ENCODE data around the gene PPP4R2. TPM values are rescaled to one million over a fixed set of nuclear protein-coding genes. Genes with fewer than 3 reads are reported as not detected.
A peak's percentile ranks its signal among the peaks of the same experiment; 100 is the strongest.

PPP4R2 gene

DNA sequence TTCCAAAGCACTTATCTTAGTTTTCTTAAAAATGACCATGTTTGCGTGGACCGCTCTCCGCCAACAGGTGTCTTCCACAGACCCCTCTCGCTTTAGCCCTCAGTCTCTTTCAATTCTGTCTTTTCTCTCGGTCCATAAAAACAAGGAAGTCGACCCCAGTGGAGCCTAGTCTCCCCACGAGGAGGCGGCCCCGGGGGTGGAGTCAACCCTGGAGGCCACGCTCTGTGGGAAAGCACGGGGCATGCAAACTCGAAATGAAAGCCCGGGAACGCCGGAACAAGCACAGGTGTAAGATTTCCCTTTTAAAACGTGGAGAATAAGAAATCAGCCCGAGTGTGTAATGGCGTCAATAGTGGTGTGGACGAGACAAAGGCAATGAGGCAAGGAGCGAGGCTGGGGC lies 113.9 kb downstream of the PPP4R2 start:
- no peak overlapping the region for H3K4me3 ChIP-seq (ENCODE audit: insufficient read depth in 1 of 2, low read depth in 1 of 2, low read length in 2 of 2)
- H4K8ac ChIP-seq (ENCODE audit: low read length): no peak overlapping the region
- no peak overlapping the region for H2BK15ac ChIP-seq (ENCODE audit: low read depth, poor library complexity, severe bottlenecking)
- H2BK5ac ChIP-seq (ENCODE audit: low read depth, low read length, poor library complexity, severe bottlenecking): no peak overlapping the region
- H3K4me1 ChIP-seq (ENCODE audit: control insufficient read depth, insufficient read depth, low read depth, low read length): no peaks in the 10 kb centered on the region
- no peak overlapping the region for H3K14ac ChIP-seq (ENCODE audit: low read length in 2 of 2)
- no peak overlapping the region for H3K4ac ChIP-seq (ENCODE audit: low read depth in 1 of 2, low read length in 2 of 2)
- no peaks in the 10 kb centered on the region for H3K9me3 ChIP-seq (ENCODE audit: control insufficient read depth, low read length)
- H2AFZ ChIP-seq (ENCODE audit: low read depth, low read length): no peak overlapping the region
- no peaks in the 10 kb centered on the region for H3K36me3 ChIP-seq (ENCODE audit: control insufficient read depth in 1 of 2, insufficient read depth in 2 of 2, low read depth in 1 of 2, low read length in 2 of 2)
- H3K27ac ChIP-seq (ENCODE audit: low read length, poor library complexity, severe bottlenecking): no peak overlapping the region
- no peak overlapping the region for H3K4me2 ChIP-seq (ENCODE audit: low read length, poor library complexity, severe bottlenecking)
- H3K79me1 ChIP-seq (replicated peaks; ENCODE audit: low read length, poor library complexity, severe bottlenecking): no peaks in the 10 kb centered on the region
- no peak for DNase-seq
- H2BK12ac ChIP-seq (ENCODE audit: low read length in 2 of 2): no peak overlapping the region
- H4K91ac ChIP-seq (ENCODE audit: low read length): no peak overlapping the region
- peaks cover 4 to 13% of the 10 kb centered on the region in 2 experiments for H3K27me3 ChIP-seq (ENCODE audit: control insufficient read depth in 1 of 2, insufficient read depth in 1 of 2, low read length in 2 of 2)
- WGBS: 78% methylated on average over 20 of the region's 20 CpGs
- no peak overlapping the region for H3K23ac ChIP-seq (ENCODE audit: low read length in 2 of 2)
- H3K9ac ChIP-seq (ENCODE audit: low read length): no peak overlapping the region
- H3K18ac ChIP-seq (ENCODE audit: low read depth in 1 of 2, low read length in 2 of 2): no peak overlapping the region
- no peak overlapping the region for H2BK120ac ChIP-seq (ENCODE audit: low read depth, low read length)
- H2AK5ac ChIP-seq (ENCODE audit: low read length, severe bottlenecking): no peak overlapping the region

DNA sequence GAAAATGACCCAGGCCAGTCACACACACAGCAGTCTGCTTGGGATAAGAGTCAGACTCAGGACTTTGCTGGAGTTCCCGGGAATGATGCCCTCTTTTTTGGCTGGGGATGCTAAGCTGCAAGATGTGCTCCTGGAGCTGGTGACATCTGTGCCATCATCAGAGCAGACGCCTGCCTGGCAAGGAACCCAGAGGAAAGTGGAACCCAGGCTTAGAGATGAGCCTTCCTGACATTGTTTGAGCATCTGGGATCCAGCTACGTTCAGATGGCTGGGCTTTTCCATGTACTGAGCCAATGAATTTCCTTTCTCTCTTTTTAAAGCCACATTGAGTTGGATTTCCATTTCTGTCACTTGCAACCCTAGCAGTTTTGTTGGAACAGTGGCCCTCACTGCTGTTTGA lies 118.1 kb downstream of the PPP4R2 start:
- H2BK12ac ChIP-seq (ENCODE audit: low read length in 2 of 2): no peak overlapping the region
- WGBS: 75% methylated on average over 3 of the region's 3 CpGs
- no peak overlapping the region for H3K18ac ChIP-seq (ENCODE audit: low read depth in 1 of 2, low read length in 2 of 2)

DNA sequence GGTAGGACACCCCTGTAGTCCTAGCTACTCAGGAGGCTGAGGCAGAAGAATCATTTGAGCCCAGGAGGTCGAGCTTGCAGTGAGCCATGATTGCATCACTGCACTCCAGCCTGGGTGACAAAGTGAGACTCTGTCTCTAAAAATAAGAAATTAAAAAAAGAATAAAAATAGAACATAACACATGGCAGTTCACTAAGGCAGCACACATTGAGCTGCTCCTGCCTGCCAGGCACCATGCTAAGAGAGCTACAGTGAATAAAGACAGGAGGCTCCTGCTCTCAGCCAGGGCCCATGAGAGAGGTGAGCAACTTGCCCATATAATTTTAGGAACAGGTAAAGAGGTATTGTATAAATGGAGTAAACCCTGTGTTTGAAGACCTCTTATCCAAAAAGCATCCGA lies 119.2 kb downstream of the PPP4R2 start:
- Histone ChIP-seq H3K4me1 (ENCODE audit: control insufficient read depth, insufficient read depth, low read depth, low read length) (no peaks in the 10 kb centered on the region), H3K14ac (ENCODE audit: low read length in 2 of 2) (no peak overlapping the region), H2BK120ac (ENCODE audit: low read depth, low read length) (no peak overlapping the region), H3K27ac (ENCODE audit: low read length, poor library complexity, severe bottlenecking) (no peak overlapping the region), H4K8ac (ENCODE audit: low read length) (no peak overlapping the region), H3K27me3 (ENCODE audit: control insufficient read depth in 1 of 2, insufficient read depth in 1 of 2, low read length in 2 of 2) (peaks cover 3 to 4% of the 10 kb centered on the region in 2 experiments), H2AFZ (ENCODE audit: low read depth, low read length) (no peak overlapping the region), H3K9me3 (ENCODE audit: control insufficient read depth, low read length) (no peaks in the 10 kb centered on the region), H3K4me3 (ENCODE audit: insufficient read depth in 1 of 2, low read depth in 1 of 2, low read length in 2 of 2) (no peak overlapping the region), H3K23ac (ENCODE audit: low read length in 2 of 2) (no peak overlapping the region), H3K4ac (ENCODE audit: low read depth in 1 of 2, low read length in 2 of 2) (no peak overlapping the region), H2BK15ac (ENCODE audit: low read depth, poor library complexity, severe bottlenecking) (no peak overlapping the region), H3K4me2 (ENCODE audit: low read length, poor library complexity, severe bottlenecking) (no peak overlapping the region), H4K91ac (ENCODE audit: low read length) (no peak overlapping the region), H3K9ac (ENCODE audit: low read length) (no peak overlapping the region), H3K18ac (ENCODE audit: low read depth in 1 of 2, low read length in 2 of 2) (no peak overlapping the region), H3K79me1 (replicated peaks; ENCODE audit: low read length, poor library complexity, severe bottlenecking) (no peaks in the 10 kb centered on the region), H2AK5ac (ENCODE audit: low read length, severe bottlenecking) (no peak overlapping the region), H3K36me3 (ENCODE audit: control insufficient read depth in 1 of 2, insufficient read depth in 2 of 2, low read depth in 1 of 2, low read length in 2 of 2) (no peaks in the 10 kb centered on the region), H2BK12ac (ENCODE audit: low read length in 2 of 2) (no peak overlapping the region), H2BK5ac (ENCODE audit: low read depth, low read length, poor library complexity, severe bottlenecking) (no peak overlapping the region)
- 91% methylated on average over 1 of the region's 2 CpGs for WGBS
- DNase-seq: no peak

More for the DNA sequence above, 118.1 kb downstream of the PPP4R2 start:
- Histone ChIP-seq H3K79me1 (replicated peaks; ENCODE audit: low read length, poor library complexity, severe bottlenecking) (no peaks in the 10 kb centered on the region), H3K4ac (ENCODE audit: low read depth in 1 of 2, low read length in 2 of 2) (no peak overlapping the region), H3K4me1 (ENCODE audit: control insufficient read depth, insufficient read depth, low read depth, low read length) (no peaks in the 10 kb centered on the region), H2AFZ (ENCODE audit: low read depth, low read length) (no peak overlapping the region), H4K91ac (ENCODE audit: low read length) (peak overlapping the region; percentile 39), H2AK5ac (ENCODE audit: low read length, severe bottlenecking) (no peak overlapping the region), H2BK120ac (ENCODE audit: low read depth, low read length) (no peak overlapping the region), H3K4me2 (ENCODE audit: low read length, poor library complexity, severe bottlenecking) (no peak overlapping the region), H3K23ac (ENCODE audit: low read length in 2 of 2) (no peak overlapping the region), H3K14ac (ENCODE audit: low read length in 2 of 2) (no peak overlapping the region), H2BK5ac (ENCODE audit: low read depth, low read length, poor library complexity, severe bottlenecking) (no peak overlapping the region), H3K27me3 (ENCODE audit: control insufficient read depth in 1 of 2, insufficient read depth in 1 of 2, low read length in 2 of 2) (peaks cover 4 to 13% of the 10 kb centered on the region in 2 experiments), H3K27ac (ENCODE audit: low read length, poor library complexity, severe bottlenecking) (no peak overlapping the region), H3K4me3 (ENCODE audit: insufficient read depth in 1 of 2, low read depth in 1 of 2, low read length in 2 of 2) (no peak overlapping the region), H3K36me3 (ENCODE audit: control insufficient read depth in 1 of 2, insufficient read depth in 2 of 2, low read depth in 1 of 2, low read length in 2 of 2) (no peaks in the 10 kb centered on the region), H3K9ac (ENCODE audit: low read length) (no peak overlapping the region), H2BK15ac (ENCODE audit: low read depth, poor library complexity, severe bottlenecking) (no peak overlapping the region), H3K9me3 (ENCODE audit: control insufficient read depth, low read length) (no peaks in the 10 kb centered on the region), H4K8ac (ENCODE audit: low read length) (no peak overlapping the region)
- DNase-seq: no peak

Small RNA genes within 50 kb of the gene (small RNA-seq; reads per million reads assigned to genes)
- not detected for gene RNU2-64P (ENCODE audit: low read depth)
- gene RNU6-557P (ENCODE audit: low read depth): not detected
- not detected for gene RNU7-19P (ENCODE audit: low read depth)

All from mesenchymal stem cell (in vitro differentiated cells and primary cell).